Neural progenitor cell (in vitro differentiated cells): ENCODE results near the gene FAM227A. TPM values are rescaled to one million over a fixed set of nuclear protein-coding genes. Genes with fewer than 3 reads are reported as not detected.

Experiments used
- DNase-seq: peaks from one replicate; pipeline ENCODE4 v3.0.0-alpha.2; 2016; ENCODE audit warnings: low spot score
- H2AFZ ChIP-seq: fragments of 200-600 bp; sonication (generic); replicated peaks from 2 replicates; pipeline ENCODE4 v1.6.1; 2016; ENCODE audit warnings: antibody characterized with exemption
- H3F3A ChIP-seq: fragments of 200-600 bp; sonication (generic); 2 replicates; pipeline ENCODE4 v1.6.1; 2016; ENCODE audit warnings: antibody characterized with exemption, low read depth
- H3K27ac ChIP-seq: fragments of 200-600 bp; sonication (generic); 2 replicates; pipeline ENCODE4 v1.5.1; 2016; ENCODE audit warnings: mild to moderate bottlenecking
- H3K27me3 ChIP-seq: fragments of 200-600 bp; sonication (generic); 2 replicates; pipeline ENCODE4 v1.6.1; 2016; ENCODE audit warnings: mild to moderate bottlenecking, moderate library complexity
- H3K36me3 ChIP-seq: fragments of 200-600 bp; sonication (generic); 2 replicates; pipeline ENCODE4 v1.5.1; 2016
- H3K4me1 ChIP-seq: fragments of 200-600 bp; sonication (generic); 2 replicates; pipeline ENCODE4 v1.6.1; 2016; ENCODE audit warnings: mixed run types
- H3K4me2 ChIP-seq: fragments of 200-600 bp; sonication (generic); 2 replicates; pipeline ENCODE4 v1.6.1; 2016
- H3K4me3 ChIP-seq: fragments of 200-600 bp; sonication (generic); 2 replicates; pipeline ENCODE4 v1.5.1; 2016
- H3K79me2 ChIP-seq: fragments of 200-600 bp; sonication (generic); 2 replicates; pipeline ENCODE4 v1.6.1; 2016; ENCODE audit warnings: low read depth
- H3K9ac ChIP-seq: fragments of 200-600 bp; sonication (generic); 2 replicates; pipeline ENCODE4 v1.6.1; 2016
- H3K9me3 ChIP-seq: fragments of 200-600 bp; sonication (generic); 2 replicates; pipeline ENCODE4 v1.5.1; 2016; ENCODE audit warnings: low read depth
- H4K20me1 ChIP-seq: fragments of 200-600 bp; sonication (generic); 2 replicates; pipeline ENCODE4 v1.6.1; 2016; ENCODE audit warnings: low read depth
- H3K27ac Mint-ChIP-seq: 3 replicates; pipeline ENCODE4 v1.8.0; 2021; ENCODE audit warnings: mixed read lengths
- H3K27me3 Mint-ChIP-seq: 2 replicates; pipeline ENCODE4 v1.8.0; 2022; ENCODE audit warnings: low read depth, mild to moderate bottlenecking, inconsistent platforms, moderate library complexity, mixed read lengths; ENCODE audit not compliant: insufficient read depth
- H3K36me3 Mint-ChIP-seq: 3 replicates; pipeline ENCODE4 v1.8.0; 2021; ENCODE audit warnings: mixed read lengths
- H3K4me1 Mint-ChIP-seq: 3 replicates; pipeline ENCODE4 v1.8.0; 2021; ENCODE audit warnings: mixed read lengths
- H3K4me3 Mint-ChIP-seq: 3 replicates; pipeline ENCODE4 v1.8.0; 2021; ENCODE audit warnings: mild to moderate bottlenecking, moderate library complexity, mixed read lengths
- H3K9me3 Mint-ChIP-seq: 3 replicates; pipeline ENCODE4 v1.8.0; 2020; ENCODE audit warnings: mixed read lengths
- EZH2 ChIP-seq: fragments of 200-600 bp; sonication (generic); IDR thresholded peaks from 2 replicates; pipeline ENCODE4 v1.6.1; 2017; ENCODE audit warnings: antibody characterized with exemption, mild to moderate bottlenecking, moderate library complexity
- EZH2phosphoT487 ChIP-seq: fragments of 200-600 bp; sonication (generic); IDR thresholded peaks from 2 replicates; pipeline ENCODE4 v1.6.1; 2017; ENCODE audit warnings: antibody characterized with exemption
- total RNA-seq: library from RNA; depleted of rRNA; stranded (reverse); fragments of >200 nt; gene quantifications from 2 replicates; pipeline ENCODE4 v1.2.3, GENCODE V29; 2015; ENCODE audit warnings: low replicate concordance
- TF ChIP-seq, protein P1 (sequence below): fragments of 200-600 bp; sonication (generic); IDR thresholded peaks from 2 replicates; pipeline ENCODE4 v1.5.1; 2017; ENCODE audit warnings: antibody characterized with exemption, mild to moderate bottlenecking

The FAM227A gene
- total RNA-seq, 1 donor from 2014 or later: 32.7 TPM

DNA sequence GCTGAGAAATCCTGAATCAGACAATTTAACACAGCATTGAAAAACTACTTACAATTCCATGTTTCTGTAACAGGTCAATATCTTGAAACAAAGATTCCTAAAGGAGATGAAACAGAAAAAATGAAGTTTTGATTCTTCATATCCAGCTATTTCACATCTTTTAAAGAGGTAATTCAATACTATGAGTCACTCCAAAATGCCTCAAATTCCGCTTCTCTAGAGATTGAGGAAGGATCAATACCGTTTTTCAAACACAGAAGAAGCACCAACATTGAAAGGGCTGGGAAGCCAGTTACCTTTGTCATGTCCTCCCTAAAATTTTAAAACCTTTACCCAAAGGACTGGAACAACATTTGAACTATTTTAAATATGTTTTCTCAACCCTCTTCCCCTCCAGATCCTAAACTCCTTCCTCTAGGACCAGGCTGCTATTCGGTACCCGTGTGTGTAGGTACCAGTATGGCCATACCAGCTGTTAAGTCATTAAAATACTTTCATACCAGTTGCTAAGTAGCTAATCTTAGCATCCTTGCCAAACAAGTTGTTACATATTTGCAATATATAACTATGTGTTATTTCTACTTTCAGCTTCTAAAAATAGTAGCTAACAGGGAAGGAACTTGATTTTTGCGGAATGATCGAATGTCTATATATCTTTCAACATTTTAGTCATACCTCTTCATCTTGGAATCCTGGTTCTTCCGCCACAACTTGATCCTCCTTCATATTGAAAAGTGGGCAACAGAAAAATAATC lies 88.5 kb downstream of the FAM227A start:
- no peak overlapping the region for H3K27ac ChIP-seq
- no peak for DNase-seq
- Mint-ChIP-seq H3K27me3 (no peaks in the 10 kb centered on the region), H3K36me3 (no peaks in the 10 kb centered on the region), H3K4me3 (no peak overlapping the region), H3K4me1 (peaks cover 23% of the 10 kb centered on the region), H3K27ac (no peak overlapping the region), H3K9me3 (no peaks in the 10 kb centered on the region)
- TF ChIP-seq EZH2 (no peak), EZH2phosphoT487 (no peak)
- TF ChIP-seq, protein P1, sequence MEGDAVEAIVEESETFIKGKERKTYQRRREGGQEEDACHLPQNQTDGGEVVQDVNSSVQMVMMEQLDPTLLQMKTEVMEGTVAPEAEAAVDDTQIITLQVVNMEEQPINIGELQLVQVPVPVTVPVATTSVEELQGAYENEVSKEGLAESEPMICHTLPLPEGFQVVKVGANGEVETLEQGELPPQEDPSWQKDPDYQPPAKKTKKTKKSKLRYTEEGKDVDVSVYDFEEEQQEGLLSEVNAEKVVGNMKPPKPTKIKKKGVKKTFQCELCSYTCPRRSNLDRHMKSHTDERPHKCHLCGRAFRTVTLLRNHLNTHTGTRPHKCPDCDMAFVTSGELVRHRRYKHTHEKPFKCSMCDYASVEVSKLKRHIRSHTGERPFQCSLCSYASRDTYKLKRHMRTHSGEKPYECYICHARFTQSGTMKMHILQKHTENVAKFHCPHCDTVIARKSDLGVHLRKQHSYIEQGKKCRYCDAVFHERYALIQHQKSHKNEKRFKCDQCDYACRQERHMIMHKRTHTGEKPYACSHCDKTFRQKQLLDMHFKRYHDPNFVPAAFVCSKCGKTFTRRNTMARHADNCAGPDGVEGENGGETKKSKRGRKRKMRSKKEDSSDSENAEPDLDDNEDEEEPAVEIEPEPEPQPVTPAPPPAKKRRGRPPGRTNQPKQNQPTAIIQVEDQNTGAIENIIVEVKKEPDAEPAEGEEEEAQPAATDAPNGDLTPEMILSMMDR: no peak
- H4K20me1 ChIP-seq: no peaks in the 10 kb centered on the region
- no peak overlapping the region for H3K4me3 ChIP-seq
- H3K9ac ChIP-seq: no peak overlapping the region
- no peak overlapping the region for H2AFZ ChIP-seq
- H3K27me3 ChIP-seq: peaks cover 5% of the 10 kb centered on the region
- peaks cover 31% of the 10 kb centered on the region for H3F3A ChIP-seq
- no peaks in the 10 kb centered on the region for H3K36me3 ChIP-seq
- H3K9me3 ChIP-seq: no peaks in the 10 kb centered on the region
- H3K4me2 ChIP-seq: no peak overlapping the region
- H3K79me2 ChIP-seq: peaks cover 5% of the 10 kb centered on the region
- H3K4me1 ChIP-seq: peaks cover 9% of the 10 kb centered on the region

DNA sequence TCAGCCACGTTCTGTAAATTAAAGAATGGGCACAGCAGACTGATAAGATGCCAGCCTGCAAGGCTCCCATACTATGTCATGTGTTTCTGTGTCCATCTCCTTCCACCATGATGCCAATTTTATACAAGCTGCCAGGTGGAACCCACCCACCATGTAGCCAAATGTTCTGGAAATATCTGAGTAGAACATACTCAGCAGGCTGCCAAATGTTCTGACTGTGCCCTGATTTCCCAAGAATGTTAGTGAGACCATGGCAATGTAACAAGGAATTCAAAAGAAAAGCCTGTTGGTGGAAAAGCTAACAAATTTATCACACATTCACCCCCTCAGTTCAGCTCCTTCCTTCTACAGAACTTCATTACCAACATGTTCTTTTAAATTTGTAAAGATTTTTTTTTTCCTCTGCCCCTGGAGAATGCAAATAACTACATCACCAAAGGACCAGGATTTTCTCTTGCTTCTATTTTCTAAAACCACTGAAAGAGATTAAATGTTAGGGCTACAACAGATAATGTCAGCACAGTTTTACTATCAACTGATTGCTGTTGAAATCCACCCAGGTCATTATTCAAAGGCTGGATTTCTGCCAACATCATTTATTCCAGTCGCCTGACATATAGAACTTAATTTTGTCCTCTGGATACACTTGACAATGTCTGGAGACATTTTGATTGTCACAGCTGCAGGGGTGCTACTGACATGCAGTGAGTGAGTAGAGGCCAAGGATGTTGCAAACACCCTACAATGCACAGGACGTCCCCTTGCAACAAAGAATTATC lies 89.3 kb downstream of the FAM227A start:
- Histone ChIP-seq H3K4me1 (peaks cover 9% of the 10 kb centered on the region), H4K20me1 (no peaks in the 10 kb centered on the region), H3K4me2 (no peak overlapping the region), H2AFZ (no peak overlapping the region), H3K27ac (no peak overlapping the region), H3K9ac (no peak overlapping the region), H3F3A (peaks cover 31% of the 10 kb centered on the region), H3K79me2 (peaks cover 5% of the 10 kb centered on the region), H3K4me3 (no peak overlapping the region), H3K36me3 (no peaks in the 10 kb centered on the region), H3K27me3 (no peaks in the 10 kb centered on the region), H3K9me3 (no peaks in the 10 kb centered on the region)
- no peak overlapping the region for H3K27ac Mint-ChIP-seq
- peaks cover 23% of the 10 kb centered on the region for H3K4me1 Mint-ChIP-seq
- no peak for DNase-seq
- no peak for TF ChIP-seq EZH2
- TF ChIP-seq EZH2phosphoT487: no peak
- TF ChIP-seq, protein P1: no peak
- H3K36me3 Mint-ChIP-seq: no peaks in the 10 kb centered on the region
- H3K27me3 Mint-ChIP-seq: no peaks in the 10 kb centered on the region
- H3K4me3 Mint-ChIP-seq: no peak overlapping the region
- H3K9me3 Mint-ChIP-seq: no peaks in the 10 kb centered on the region

- Histone ChIP-seq H3K27ac (no peak overlapping the region), H3K4me1 (no peaks in the 10 kb centered on the region), H3K79me2 (peaks cover 5% of the 10 kb centered on the region), H3K36me3 (no peaks in the 10 kb centered on the region), H4K20me1 (no peaks in the 10 kb centered on the region), H3K27me3 (no peaks in the 10 kb centered on the region), H3K9me3 (no peaks in the 10 kb centered on the region), H3F3A (peaks cover 18% of the 10 kb centered on the region), H3K4me2 (no peak overlapping the region), H2AFZ (no peak overlapping the region), H3K4me3 (no peak overlapping the region), H3K9ac (no peak overlapping the region)
- no peaks in the 10 kb centered on the region for H3K9me3 Mint-ChIP-seq
- no peaks in the 10 kb centered on the region for H3K36me3 Mint-ChIP-seq
- peaks cover 11% of the 10 kb centered on the region for H3K4me1 Mint-ChIP-seq
- TF ChIP-seq EZH2phosphoT487 (no peak), EZH2 (no peak)
- TF ChIP-seq, protein P1: no peak
- H3K4me3 Mint-ChIP-seq: no peak overlapping the region
- H3K27me3 Mint-ChIP-seq: no peaks in the 10 kb centered on the region
- H3K27ac Mint-ChIP-seq: no peak overlapping the region
- DNase-seq: no peak
Observed at GRCh38 chr22:38565441-38565840, 90.8 kb downstream of the FAM227A start.
